ENCODE data around the gene NDN. TPM values are rescaled to one million over a fixed set of nuclear protein-coding genes. Genes with fewer than 3 reads are reported as not detected.

Gene NDN
- total and polyA plus RNA-seq, 4 donors: 3.2 to 37.2 (median 4.0) TPM

GRCh38 chr15:23708332-23708731 lies 21.2 kb upstream of the NDN start:
- Histone ChIP-seq H3K27ac (ENCODE audit: low read depth in 1 of 2, low read length in 2 of 2) (no peak overlapping the region), H3K4me3 (ENCODE audit: low read depth in 1 of 3, low read length in 3 of 3) (no peak overlapping the region), H3K9me3 (ENCODE audit: control insufficient read depth in 4 of 4, low read length in 3 of 4) (no peaks in the 10 kb centered on the region), H3K9ac (ENCODE audit: low read depth in 1 of 2, low read length in 2 of 2) (no peak overlapping the region), H3K36me3 (ENCODE audit: control insufficient read depth in 4 of 4, insufficient read depth in 3 of 4, low read depth in 1 of 4, low read length in 3 of 4) (no peaks in the 10 kb centered on the region), H3K27me3 (ENCODE audit: control insufficient read depth in 4 of 4, insufficient read depth in 4 of 4, low read length in 3 of 4) (peaks cover 0 to 4% (median 0%) of the 10 kb centered on the region in 4 donors), H3K4me1 (ENCODE audit: control insufficient read depth in 4 of 4, insufficient read depth in 4 of 4, low read length in 3 of 4) (no peaks in the 10 kb centered on the region)
- no peak for DNase-seq (ENCODE audit: low spot score)
- 59% methylated on average over 1 of the region's 1 CpG for WGBS
- TF ChIP-seq FOXA2 (IDR thresholded peaks at IDR 0.05) (no peak), CTCF (IDR thresholded peaks at IDR 0.05; ENCODE audit: low read depth, low read length, missing input control) (no peak), RAD21 (IDR thresholded peaks at IDR 0.05) (no peak), JUND (IDR thresholded peaks at IDR 0.05) (no peak), MAX (IDR thresholded peaks at IDR 0.05) (no peak), ZBTB33 (IDR thresholded peaks at IDR 0.05) (no peak), HNF4G (IDR thresholded peaks at IDR 0.05) (no peak), EGR1 (IDR thresholded peaks at IDR 0.05; ENCODE audit: low read depth in 2 of 2) (no peak), ATF3 (IDR thresholded peaks at IDR 0.05) (no peak), SP1 (IDR thresholded peaks at IDR 0.05) (no peak), FOXA1 (IDR thresholded peaks at IDR 0.05) (no peak), YY1 (IDR thresholded peaks at IDR 0.05) (no peak), GABPA (IDR thresholded peaks at IDR 0.05 in 1 of 2, conservative IDR thresholded peaks at IDR 0.05 in 1 of 2) (no peak), HNF4A (conservative IDR thresholded peaks at IDR 0.05) (no peak), TAF1 (conservative IDR thresholded peaks at IDR 0.05) (no peak), NR2F2 (IDR thresholded peaks at IDR 0.05) (no peak), REST (IDR thresholded peaks at IDR 0.05) (no peak), RXRA (IDR thresholded peaks at IDR 0.05) (no peak)

Measured in liver (tissue), 9 donors.